ENCODE results near the gene WAPL. TPM values are rescaled to one million over a fixed set of nuclear protein-coding genes. Genes with fewer than 3 reads are reported as not detected.

The WAPL gene
- polyA plus RNA-seq, 3 donors = 17.8 to 26.5 (median 18.3) TPM

- H4K20me1 ChIP-seq (ENCODE audit: insufficient read depth, low read length) = peaks cover 17% of the 10 kb centered on the region
- intact Hi-C loops (cut with micrococcal nuclease) = loop anchor here in 1 of 2 donors (5.0 kb wide), 1 partner anchor 76 kb away; the partner anchor contains the start of gene WAPL
- peaks cover 42 to 47% of the 10 kb centered on the region in 2 donors for H3K4me1 ChIP-seq (ENCODE audit: control insufficient read depth in 1 of 2, insufficient read depth in 2 of 2, low read length in 2 of 2)
- peaks cover 57 to 78% of the 10 kb centered on the region in 2 donors for H3K36me3 ChIP-seq (replicated peaks in 1 of 2; ENCODE audit: control insufficient read depth in 1 of 2, insufficient read depth in 2 of 2, low read length in 2 of 2)
- Mint-ChIP-seq H3K27me3 (ENCODE audit: low read depth in 3 of 3) (no peaks in the 10 kb centered on the region), H3K27ac (peak overlapping the region; percentile 5 to 89 (median 77)), H3K9me3 (peaks cover 0 to 4% (median 0%) of the 10 kb centered on the region in 7 donors), H3K4me1 (peaks cover 45% of the 10 kb centered on the region), H3K4me3 (no peak overlapping the region), H3K36me3 (peaks cover 69 to 90% of the 10 kb centered on the region in 2 donors)
- no peak overlapping the region for H2AFZ ChIP-seq (ENCODE audit: insufficient read depth, low read depth, low read length, poor library complexity, severe bottlenecking)
- H3K79me2 ChIP-seq (ENCODE audit: insufficient read depth, low read length) = peaks cover 49% of the 10 kb centered on the region
- no peak overlapping the region for H3K4me2 ChIP-seq (replicated peaks; ENCODE audit: extremely low read depth, low read length, poor library complexity, severe bottlenecking)
- no peak overlapping the region for H3K4me3 ChIP-seq (replicated peaks in 1 of 3; ENCODE audit: low read depth in 2 of 3, low read length in 3 of 3)
- no peak for TF ChIP-seq CTCF (IDR thresholded peaks at IDR 0.05)
- DNase-seq = peak in 2 of 3 donors; percentile 12 to 19
- H3K9me3 ChIP-seq (replicated peaks in 1 of 2; ENCODE audit: control insufficient read depth in 1 of 2, insufficient read depth in 1 of 2, low read length in 2 of 2) = no peaks in the 10 kb centered on the region
- WGBS (ENCODE audit: insufficient coverage) = no CpG with 5 or more reads among the region's 1 CpG
- H3K27me3 ChIP-seq (ENCODE audit: control insufficient read depth in 2 of 2, insufficient read depth in 2 of 2, low read length in 2 of 2) = no peaks in the 10 kb centered on the region
- no peak overlapping the region for H3K9ac ChIP-seq (ENCODE audit: insufficient read depth, low read length, poor library complexity, severe bottlenecking)
- peak overlapping the region in 1 of 2 donors; percentile 72 for H3K27ac ChIP-seq (ENCODE audit: low read depth in 1 of 2, low read length in 2 of 2)
Observed at GRCh38 chr10:86446440-86446839, 75.2 kb downstream of the WAPL start.

- DNase-seq = no peak
- Histone ChIP-seq H3K36me3 (replicated peaks in 1 of 2; ENCODE audit: control insufficient read depth in 1 of 2, insufficient read depth in 2 of 2, low read length in 2 of 2) (peaks cover 58 to 78% of the 10 kb centered on the region in 2 donors), H3K9ac (ENCODE audit: insufficient read depth, low read length, poor library complexity, severe bottlenecking) (no peak overlapping the region), H4K20me1 (ENCODE audit: insufficient read depth, low read length) (peaks cover 25% of the 10 kb centered on the region), H2AFZ (ENCODE audit: insufficient read depth, low read depth, low read length, poor library complexity, severe bottlenecking) (no peak overlapping the region), H3K27me3 (ENCODE audit: control insufficient read depth in 2 of 2, insufficient read depth in 2 of 2, low read length in 2 of 2) (no peaks in the 10 kb centered on the region), H3K4me3 (replicated peaks in 1 of 3; ENCODE audit: low read depth in 2 of 3, low read length in 3 of 3) (no peak overlapping the region), H3K79me2 (ENCODE audit: insufficient read depth, low read length) (peaks cover 47% of the 10 kb centered on the region), H3K27ac (ENCODE audit: low read depth in 1 of 2, low read length in 2 of 2) (no peak overlapping the region), H3K4me1 (ENCODE audit: control insufficient read depth in 1 of 2, insufficient read depth in 2 of 2, low read length in 2 of 2) (peaks cover 50 to 54% of the 10 kb centered on the region in 2 donors), H3K9me3 (replicated peaks in 1 of 2; ENCODE audit: control insufficient read depth in 1 of 2, insufficient read depth in 1 of 2, low read length in 2 of 2) (no peaks in the 10 kb centered on the region), H3K4me2 (replicated peaks; ENCODE audit: extremely low read depth, low read length, poor library complexity, severe bottlenecking) (no peak overlapping the region)
- H3K27me3 Mint-ChIP-seq (ENCODE audit: low read depth in 3 of 3) = no peaks in the 10 kb centered on the region
- intact Hi-C loops (cut with micrococcal nuclease) = no loop called here
- TF ChIP-seq CTCF (IDR thresholded peaks at IDR 0.05) = no peak
- H3K4me3 Mint-ChIP-seq = no peak overlapping the region
- peak overlapping the region in 3 of 7 donors; percentile 35 to 61 (median 50) for H3K27ac Mint-ChIP-seq
- H3K36me3 Mint-ChIP-seq = peaks cover 64 to 86% of the 10 kb centered on the region in 2 donors
- H3K4me1 Mint-ChIP-seq = peaks cover 49% of the 10 kb centered on the region
- H3K9me3 Mint-ChIP-seq = no peaks in the 10 kb centered on the region
- 85% methylated on average over 3 of the region's 6 CpGs for WGBS (ENCODE audit: insufficient coverage)
Observed at GRCh38 chr10:86443936-86444335, 77.7 kb downstream of the WAPL start.

Data from CD14-positive monocyte (primary cell).